A549 (cell line): ENCODE data around the gene KIF27. TPM values are rescaled to one million over a fixed set of nuclear protein-coding genes. Genes with fewer than 3 reads are reported as not detected.

Experiments
- ATAC-seq, 2 experiments: fragments of 200-7000 bp in 1 of 2; fragments of >200 bp in 1 of 2; cut with Nextera tagmentation in 1 of 2; cut with Tn5 transposase in 1 of 2; 3 replicates each; pipeline versions ENCODE4 v1.8.0 to v1.9.1; 2018 to 2020; ENCODE audit warnings: mild to moderate bottlenecking in 1 of 2, moderate library complexity in 1 of 2
- CTCF ChIA-PET: fragments of 300-600 bp; sonication (Branson Sonifier 250); formaldehyde crosslinking; extraction: SDS; loops from one replicate; lab custom pipeline; 2021; ENCODE audit warnings: antibody characterized with exemption, inconsistent platforms; lab: Yijun Ruan, JAX
- POLR2A ChIA-PET: fragments of 350-600 bp; formaldehyde crosslinking; extraction: SDS; loops from one replicate; lab custom pipeline; 2021; ENCODE audit warnings: antibody characterized with exemption, inconsistent platforms; lab: Yijun Ruan, JAX
- DNase-seq, 2 experiments: peaks; one replicate each; pipeline versions ENCODE4 v3.0.0 to v3.0.0-alpha.2; 2011 to 2016; ENCODE audit warnings: low read depth in 1 of 2, low spot score in 1 of 2
- FAIRE-seq: peaks from 2 replicates; lab custom pipeline; 2011; peaks lifted over from hg19 to GRCh38; lab: Jason Lieb, UNC
- H3K27ac ChIP-seq, 2 experiments: fragments of >200 bp; sonication (Bioruptor Twin); formaldehyde crosslinking; 3 replicates each; pipeline ENCODE4 v1.5.1; 2016 to 2017
- H3K4me1 ChIP-seq: fragments of >200 bp; sonication (Bioruptor Twin); formaldehyde crosslinking; 3 replicates; pipeline ENCODE4 v1.6.1; 2016
- H3K4me2 ChIP-seq: fragments of >200 bp; sonication (Bioruptor Twin); formaldehyde crosslinking; 3 replicates; pipeline ENCODE4 v1.6.1; 2016
- H3K4me3 ChIP-seq: fragments of >200 bp; sonication (Bioruptor Twin); formaldehyde crosslinking; 3 replicates; pipeline ENCODE4 v1.5.1; 2016
- H3K9me3 ChIP-seq: fragments of >200 bp; sonication (Bioruptor Twin); formaldehyde crosslinking; 3 replicates; pipeline ENCODE4 v1.6.1; 2016
- CBX2 ChIP-seq: fragments of 200-600 bp; sonication (generic); IDR thresholded peaks from 2 replicates; pipeline ENCODE4 v1.6.1; 2016; ENCODE audit warnings: low read depth, mild to moderate bottlenecking, borderline replicate concordance
- CEBPB ChIP-seq, 2 experiments: fragments of >200 bp in 1 of 2; sonication (Bioruptor Twin) in 1 of 2; formaldehyde crosslinking in 1 of 2; IDR thresholded peaks; 2 replicates each; pipeline ENCODE4 v1.6.1; 2012 to 2016
- CHD2 ChIP-seq: fragments of 150-350 bp; IDR thresholded peaks from 2 replicates; pipeline ENCODE4 v1.6.1; 2014; ENCODE audit warnings: low read length; ENCODE audit not compliant: partially characterized antibody
- CHD4 ChIP-seq: fragments of 200-600 bp; sonication (generic); IDR thresholded peaks from 2 replicates; pipeline ENCODE4 v1.6.1; 2016; ENCODE audit warnings: antibody characterized with exemption, mild to moderate bottlenecking, borderline replicate concordance
- ESRRA ChIP-seq: fragments of 150-350 bp; IDR thresholded peaks from 2 replicates; pipeline ENCODE4 v1.6.1; 2014; ENCODE audit warnings: mild to moderate bottlenecking, low read length, borderline replicate concordance
- FOSL2 ChIP-seq, 2 experiments: fragments of 450-650 bp in 1 of 2; fragments of >200 bp in 1 of 2; sonication (Bioruptor Twin) in 1 of 2; formaldehyde crosslinking; IDR thresholded peaks; 2 replicates each; pipeline versions ENCODE4 v1.5.0 to v1.6.1; 2016 to 2020; ENCODE audit warnings: mild to moderate bottlenecking in 1 of 2, moderate library complexity in 1 of 2
- GATA3 ChIP-seq: IDR thresholded peaks from 2 replicates; pipeline ENCODE4 v1.6.1; 2012; ENCODE audit warnings: borderline replicate concordance
- HDAC2 ChIP-seq: fragments of 200-600 bp; sonication (generic); IDR thresholded peaks from 2 replicates; pipeline ENCODE4 v1.6.1; 2016
- HEYL ChIP-seq: fragments of 250-450 bp; sonication (Bioruptor Pico); IDR thresholded peaks from 2 replicates; pipeline ENCODE4 v1.8.0; 2021; ENCODE audit warnings: mild to moderate bottlenecking, moderate library complexity
- HOXB13 ChIP-seq: fragments of 250-450 bp; sonication (Bioruptor Pico); IDR thresholded peaks from 2 replicates; pipeline ENCODE4 v1.5.0; 2020; ENCODE audit warnings: low read depth, mild to moderate bottlenecking, moderate library complexity
- JUN ChIP-seq, 2 experiments: fragments of >200 bp; sonication (Bioruptor Twin); formaldehyde crosslinking; IDR thresholded peaks; 2 replicates in 1 of 2; 3 replicates in 1 of 2; pipeline ENCODE4 v1.6.1; 2016 to 2017
- JUNB ChIP-seq: fragments of >200 bp; sonication (Bioruptor Twin); formaldehyde crosslinking; IDR thresholded peaks from 2 replicates; pipeline ENCODE4 v1.6.1; 2016
- MAFK ChIP-seq: fragments of 450-650 bp; IDR thresholded peaks from 2 replicates; pipeline ENCODE4 v1.6.1; 2014; ENCODE audit not compliant: partially characterized antibody
- MAZ ChIP-seq: fragments of 150-350 bp; IDR thresholded peaks from 2 replicates; pipeline ENCODE4 v1.6.1; 2014; ENCODE audit warnings: antibody characterized with exemption, low read depth, low read length, borderline replicate concordance
- NR3C1 ChIP-seq: fragments of >200 bp; sonication (Bioruptor Twin); formaldehyde crosslinking; IDR thresholded peaks from 3 replicates; pipeline ENCODE4 v1.6.1; 2017
- PHF8 ChIP-seq: fragments of 200-600 bp; sonication (generic); IDR thresholded peaks from 2 replicates; pipeline ENCODE4 v1.6.1; 2016; ENCODE audit warnings: low read depth, mild to moderate bottlenecking, antibody characterized with exemption, moderate library complexity, borderline replicate concordance
- RAD21 ChIP-seq, 2 experiments: fragments of >200 bp in 1 of 2; sonication (Bioruptor Twin) in 1 of 2; formaldehyde crosslinking in 1 of 2; IDR thresholded peaks in 1 of 2; conservative IDR thresholded peaks in 1 of 2; 2 replicates in 1 of 2; 3 replicates in 1 of 2; pipeline ENCODE4 v1.6.1; 2012 to 2018; ENCODE audit warnings: inconsistent platforms in 1 of 2
- RARB ChIP-seq: fragments of 250-450 bp; sonication (Bioruptor Pico); IDR thresholded peaks from 2 replicates; pipeline ENCODE4 v1.8.0; 2021; ENCODE audit warnings: mild to moderate bottlenecking, moderate library complexity
- RFX5 ChIP-seq: fragments of 450-650 bp; IDR thresholded peaks from 2 replicates; pipeline ENCODE4 v1.7.1; 2014; ENCODE audit warnings: antibody characterized with exemption, mild to moderate bottlenecking, moderate library complexity
- SMC3 ChIP-seq: fragments of >200 bp; sonication (Bioruptor Twin); formaldehyde crosslinking; IDR thresholded peaks from 3 replicates; pipeline ENCODE4 v1.6.1; 2018; ENCODE audit warnings: inconsistent platforms
- ZC3H11A ChIP-seq: fragments of 450-650 bp; IDR thresholded peaks from 2 replicates; pipeline ENCODE4 v1.6.1; 2014; ENCODE audit warnings: antibody characterized with exemption, mild to moderate bottlenecking
- ZNF302 ChIP-seq: fragments of 250-450 bp; sonication (Bioruptor Pico); IDR thresholded peaks from 2 replicates; pipeline ENCODE4 v1.9.0; 2021; ENCODE audit warnings: inconsistent platforms, mild to moderate bottlenecking, moderate library complexity
- WGBS: methylation state at CpG from one replicate; pipeline ENCODE4 v1.1.6; 2017; ENCODE audit errors: missing lambda C conversion rate; 5-methylcytosine and 5-hydroxymethylcytosine counted together
- polyA plus RNA-seq, 4 experiments: library from polyadenylated mRNA; depleted of rRNA in 3 of 4; stranded (reverse); fragments of >200 nt; fragmentation: RNase III in 1 of 4; extraction: RNeasy Plus Mini Kit Qiagen cat#74134 plus additional on column Dnase treatment in 1 of 4; gene quantifications; 2 replicates in 3 of 4; 3 replicates in 1 of 4; pipeline ENCODE4 v1.2.3, GENCODE V29; 2011 to 2017
- TF ChIP-seq, protein P1 (sequence below): fragments of 150-350 bp; IDR thresholded peaks from 2 replicates; pipeline ENCODE4 v1.6.1; 2014; ENCODE audit warnings: low read depth, mild to moderate bottlenecking, low read length
- TF ChIP-seq, protein P2 (sequence below): IDR thresholded peaks from 2 replicates; pipeline ENCODE4 v1.6.1; 2012
- TF ChIP-seq, protein P3 (sequence below): fragments of 250-450 bp; sonication (Bioruptor Pico); IDR thresholded peaks from 2 replicates; pipeline ENCODE4 v1.5.0; 2021; ENCODE audit warnings: mild to moderate bottlenecking, moderate library complexity, borderline replicate concordance
- TF ChIP-seq, protein P4 (sequence below): fragments of >200 bp; sonication (Bioruptor Twin); formaldehyde crosslinking; IDR thresholded peaks from 3 replicates; pipeline ENCODE4 v1.6.1; 2016

Gene KIF27
- polyA plus RNA-seq, 2 of the 4 experiments (the other 2 are of a cell fraction): 2.2 to 6.0 TPM

DNA sequence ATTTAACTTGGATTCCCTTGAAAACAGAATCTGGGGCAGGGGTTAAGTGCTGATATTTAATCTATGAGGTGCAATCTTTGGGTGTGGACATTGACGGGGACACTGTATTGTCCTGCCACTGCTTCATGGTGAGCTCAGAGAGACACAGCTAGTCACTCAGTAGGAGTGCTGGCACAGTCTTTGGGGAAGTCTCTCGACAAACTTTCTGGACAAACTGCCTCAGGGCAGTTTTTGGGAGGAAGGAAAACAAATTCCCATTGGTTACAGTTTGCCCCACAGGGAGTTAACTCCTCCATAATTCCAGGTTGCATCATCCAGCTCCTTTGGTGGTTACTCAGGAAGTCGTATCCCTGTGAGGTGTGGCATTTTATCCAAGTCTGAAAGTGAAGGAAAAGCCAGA, 40.9 kb upstream of the KIF27 start:
- ATAC-seq: peak; percentile 24 to 40
- H3K27ac ChIP-seq: peak overlapping the region; percentile 68 to 80
- H3K9me3 ChIP-seq: no peaks in the 10 kb centered on the region
- H3K4me2 ChIP-seq: peak overlapping the region; percentile 47
- ChIA-PET CTCF (interaction anchor here (0.9 to 2.6 kb wide), 4 partner anchors 11 to 299 kb away, joined by 3 to 11 read pairs (median 6); partner anchors contain the start of gene KIF27), POLR2A (interaction anchor here (3.1 kb wide), 1 partner anchor 18 kb away, joined by 29 read pairs; the partner anchor contains the start of genes HNRNPK and RMI1)
- H3K4me1 ChIP-seq: peaks cover 47% of the 10 kb centered on the region
- TF ChIP-seq ZNF302 (CRISPR knock-in tag) (no peak), CEBPB (IDR thresholded peaks at IDR 0.05) (peak; percentile 49 to 54; a peak in 2 of 4 replicates), HEYL (CRISPR knock-in tag) (no peak), CBX2 (no peak), FOSL2 (IDR thresholded peaks at IDR 0.05) (no peak), FOSL2 (CRISPR knock-in tag; IDR thresholded peaks at IDR 0.05) (no peak), PHF8 (no peak), HDAC2 (no peak), MAZ (no peak), RFX5 (no peak), JUN (IDR thresholded peaks at IDR 0.05) (peak in 1 of 2 experiments; percentile 40; a peak in 1 of 5 replicates)
- TF ChIP-seq, protein P1, sequence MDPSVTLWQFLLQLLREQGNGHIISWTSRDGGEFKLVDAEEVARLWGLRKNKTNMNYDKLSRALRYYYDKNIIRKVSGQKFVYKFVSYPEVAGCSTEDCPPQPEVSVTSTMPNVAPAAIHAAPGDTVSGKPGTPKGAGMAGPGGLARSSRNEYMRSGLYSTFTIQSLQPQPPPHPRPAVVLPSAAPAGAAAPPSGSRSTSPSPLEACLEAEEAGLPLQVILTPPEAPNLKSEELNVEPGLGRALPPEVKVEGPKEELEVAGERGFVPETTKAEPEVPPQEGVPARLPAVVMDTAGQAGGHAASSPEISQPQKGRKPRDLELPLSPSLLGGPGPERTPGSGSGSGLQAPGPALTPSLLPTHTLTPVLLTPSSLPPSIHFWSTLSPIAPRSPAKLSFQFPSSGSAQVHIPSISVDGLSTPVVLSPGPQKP: no peak
- TF ChIP-seq, protein P2, sequence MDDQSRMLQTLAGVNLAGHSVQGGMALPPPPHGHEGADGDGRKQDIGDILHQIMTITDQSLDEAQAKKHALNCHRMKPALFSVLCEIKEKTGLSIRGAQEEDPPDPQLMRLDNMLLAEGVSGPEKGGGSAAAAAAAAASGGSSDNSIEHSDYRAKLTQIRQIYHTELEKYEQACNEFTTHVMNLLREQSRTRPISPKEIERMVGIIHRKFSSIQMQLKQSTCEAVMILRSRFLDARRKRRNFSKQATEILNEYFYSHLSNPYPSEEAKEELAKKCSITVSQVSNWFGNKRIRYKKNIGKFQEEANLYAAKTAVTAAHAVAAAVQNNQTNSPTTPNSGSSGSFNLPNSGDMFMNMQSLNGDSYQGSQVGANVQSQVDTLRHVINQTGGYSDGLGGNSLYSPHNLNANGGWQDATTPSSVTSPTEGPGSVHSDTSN: no peak
- TF ChIP-seq, protein P3, sequence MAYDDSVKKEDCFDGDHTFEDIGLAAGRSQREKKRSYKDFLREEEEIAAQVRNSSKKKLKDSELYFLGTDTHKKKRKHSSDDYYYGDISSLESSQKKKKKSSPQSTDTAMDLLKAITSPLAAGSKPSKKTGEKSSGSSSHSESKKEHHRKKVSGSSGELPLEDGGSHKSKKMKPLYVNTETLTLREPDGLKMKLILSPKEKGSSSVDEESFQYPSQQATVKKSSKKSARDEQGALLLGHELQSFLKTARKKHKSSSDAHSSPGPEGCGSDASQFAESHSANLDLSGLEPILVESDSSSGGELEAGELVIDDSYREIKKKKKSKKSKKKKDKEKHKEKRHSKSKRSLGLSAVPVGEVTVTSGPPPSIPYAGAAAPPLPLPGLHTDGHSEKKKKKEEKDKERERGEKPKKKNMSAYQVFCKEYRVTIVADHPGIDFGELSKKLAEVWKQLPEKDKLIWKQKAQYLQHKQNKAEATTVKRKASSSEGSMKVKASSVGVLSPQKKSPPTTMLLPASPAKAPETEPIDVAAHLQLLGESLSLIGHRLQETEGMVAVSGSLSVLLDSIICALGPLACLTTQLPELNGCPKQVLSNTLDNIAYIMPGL: no peak
- TF ChIP-seq, all 56 proteins: peak for 2
- H3K4me3 ChIP-seq: no peak overlapping the region
- 4% methylated on average over 3 of the region's 3 CpGs for WGBS
- DNase-seq: peak in 1 of 2 experiments; percentile 70
- FAIRE-seq: no peak

DNA sequence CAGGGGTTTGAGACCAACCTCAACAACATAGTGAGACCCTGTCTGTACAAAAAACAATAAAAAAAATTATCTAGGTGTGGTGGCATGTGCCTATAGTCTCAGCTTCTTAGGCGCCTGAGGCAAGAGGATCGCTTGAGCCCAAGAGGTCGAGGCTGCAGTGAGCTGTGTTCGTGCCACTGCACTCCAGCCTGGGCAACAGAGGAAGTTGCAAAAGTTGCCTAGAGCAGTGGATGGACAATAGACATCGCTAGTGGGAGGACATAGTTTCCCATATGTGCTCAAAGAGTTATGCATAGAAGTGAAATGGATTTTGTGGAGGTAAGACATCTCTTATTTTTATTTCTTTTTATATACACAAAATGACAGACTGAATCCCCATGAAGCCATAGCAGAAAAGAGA, 39.8 kb upstream of the KIF27 start:
- DNase-seq (no peak), FAIRE-seq (no peak), ATAC-seq (no peak)
- 0 out of 6 replicates have a peak overlapping the region, but pooled peaks of 1 of the 2 experiments have one; percentile 23 for H3K27ac ChIP-seq
- TF ChIP-seq ZNF302 (CRISPR knock-in tag) (no peak), RFX5 (no peak)
- H3K4me1 ChIP-seq: peaks cover 48% of the 10 kb centered on the region
- no peaks in the 10 kb centered on the region for H3K9me3 ChIP-seq
- ChIA-PET POLR2A (interaction anchor here (1.3 kb wide), 1 partner anchor 20 kb away, joined by 5 read pairs; the partner anchor contains the start of genes HNRNPK and RMI1), CTCF (interaction anchor here (0.5 to 2.6 kb wide), 6 partner anchors 9 to 300 kb away, joined by 3 to 8 read pairs (median 3); partner anchors contain the start of genes HNRNPK and RMI1)
- WGBS: 79% methylated on average over 5 of the region's 5 CpGs
- no peak overlapping the region for H3K4me3 ChIP-seq
- H3K4me2 ChIP-seq: no peak overlapping the region

DNA sequence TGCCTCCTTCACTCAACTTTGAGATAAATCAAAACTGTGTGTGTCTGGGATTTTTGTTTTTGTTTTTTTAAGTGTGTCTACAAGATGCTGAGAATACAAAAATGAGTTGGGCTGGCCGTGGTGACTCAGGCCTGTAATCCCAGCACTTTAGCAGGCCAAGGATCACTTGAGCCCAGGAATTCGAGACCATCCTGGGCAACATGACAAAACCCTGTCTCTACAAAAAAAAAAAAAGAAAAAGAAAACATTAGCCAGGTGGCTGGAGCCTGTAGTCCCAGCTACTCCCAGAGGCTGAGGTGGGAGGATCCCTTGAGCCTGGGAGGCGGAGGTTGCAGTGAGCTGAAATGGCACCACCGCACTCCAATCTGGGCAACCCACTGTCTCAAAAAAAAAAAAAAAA, 37.8 kb upstream of the KIF27 start:
- ATAC-seq (no peak), FAIRE-seq (no peak)
- TF ChIP-seq MAFK (no peak), CHD4 (no peak), ZNF302 (CRISPR knock-in tag) (no peak), RAD21 (conservative IDR thresholded peaks at IDR 0.05 in 1 of 2, IDR thresholded peaks at IDR 0.05 in 1 of 2) (no peak), ESRRA (no peak), HOXB13 (CRISPR knock-in tag) (no peak), ZC3H11A (no peak), RFX5 (no peak), HDAC2 (no peak), SMC3 (no peak), NR3C1 (no peak), CHD2 (no peak), JUNB (no peak), RARB (no peak), GATA3 (no peak)
- TF ChIP-seq, protein P4, sequence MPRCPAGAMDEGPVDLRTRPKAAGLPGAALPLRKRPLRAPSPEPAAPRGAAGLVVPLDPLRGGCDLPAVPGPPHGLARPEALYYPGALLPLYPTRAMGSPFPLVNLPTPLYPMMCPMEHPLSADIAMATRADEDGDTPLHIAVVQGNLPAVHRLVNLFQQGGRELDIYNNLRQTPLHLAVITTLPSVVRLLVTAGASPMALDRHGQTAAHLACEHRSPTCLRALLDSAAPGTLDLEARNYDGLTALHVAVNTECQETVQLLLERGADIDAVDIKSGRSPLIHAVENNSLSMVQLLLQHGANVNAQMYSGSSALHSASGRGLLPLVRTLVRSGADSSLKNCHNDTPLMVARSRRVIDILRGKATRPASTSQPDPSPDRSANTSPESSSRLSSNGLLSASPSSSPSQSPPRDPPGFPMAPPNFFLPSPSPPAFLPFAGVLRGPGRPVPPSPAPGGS: no peak
- TF ChIP-seq, all 56 proteins: peak for 0
- H3K4me1 ChIP-seq: peaks cover 39% of the 10 kb centered on the region
- H3K4me2 ChIP-seq: 0 out of 3 replicates have a peak overlapping the region, but pooled peaks have one; percentile 4
- POLR2A ChIA-PET: interaction anchor here (0.6 to 0.9 kb wide), 3 partner anchors 21 to 302 kb away, joined by 3 to 4 read pairs (median 3); partner anchors contain the start of genes HNRNPK, KIF27 and RMI1
- H3K27ac ChIP-seq: peak overlapping the region in 1 of 2 experiments; percentile 41; a peak in 2 of 6 replicates
- CTCF ChIA-PET: interaction anchor here (0.7 to 1.9 kb wide), 3 partner anchors 11 to 320 kb away, joined by 3 to 7 read pairs (median 4); no protein-coding TSS in a partner anchor
- no peak overlapping the region for H3K4me3 ChIP-seq
- WGBS: 55% methylated on average over 4 of the region's 4 CpGs
- DNase-seq: peak in 1 of 2 experiments; percentile 50
- H3K9me3 ChIP-seq: no peaks in the 10 kb centered on the region
